Measurements from ENCODE around the gene ZPBP2.

Gene ZPBP2

GRCh38 chr17:39908789-39909352 lies 40.9 kb downstream of the ZPBP2 start:
- DNase-seq (ENCODE audit: low read depth in 2 of 2), result no peak

DNA sequence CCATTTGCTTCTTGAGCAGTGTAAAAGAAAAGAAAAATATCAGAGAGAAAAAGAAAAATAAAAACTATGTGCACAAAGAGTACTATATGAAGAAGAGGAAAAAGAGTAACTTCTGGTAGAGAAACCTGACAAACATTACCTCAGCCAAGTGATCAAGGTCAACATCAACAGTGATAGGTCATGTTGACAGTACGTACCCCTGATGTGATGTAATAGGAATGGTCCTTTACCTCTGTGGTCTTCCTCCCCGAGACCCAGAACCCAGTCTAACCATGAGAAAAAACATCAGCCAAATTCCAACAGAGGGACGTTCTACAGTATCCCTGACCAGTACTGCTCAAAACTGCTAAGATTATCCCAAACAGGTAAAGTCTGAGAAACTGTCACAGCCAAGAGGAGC lies 46.0 kb downstream of the ZPBP2 start:
- DNase-seq (ENCODE audit: low read depth in 2 of 2), result no peak

- no peak for DNase-seq (ENCODE audit: low read depth in 2 of 2)
Observed at GRCh38 chr17:39915559-39915958, 47.6 kb downstream of the ZPBP2 start.

- DNase-seq (ENCODE audit: low read depth in 2 of 2), result no peak
Observed at GRCh38 chr17:39916918-39917317, 48.9 kb downstream of the ZPBP2 start.

DNA sequence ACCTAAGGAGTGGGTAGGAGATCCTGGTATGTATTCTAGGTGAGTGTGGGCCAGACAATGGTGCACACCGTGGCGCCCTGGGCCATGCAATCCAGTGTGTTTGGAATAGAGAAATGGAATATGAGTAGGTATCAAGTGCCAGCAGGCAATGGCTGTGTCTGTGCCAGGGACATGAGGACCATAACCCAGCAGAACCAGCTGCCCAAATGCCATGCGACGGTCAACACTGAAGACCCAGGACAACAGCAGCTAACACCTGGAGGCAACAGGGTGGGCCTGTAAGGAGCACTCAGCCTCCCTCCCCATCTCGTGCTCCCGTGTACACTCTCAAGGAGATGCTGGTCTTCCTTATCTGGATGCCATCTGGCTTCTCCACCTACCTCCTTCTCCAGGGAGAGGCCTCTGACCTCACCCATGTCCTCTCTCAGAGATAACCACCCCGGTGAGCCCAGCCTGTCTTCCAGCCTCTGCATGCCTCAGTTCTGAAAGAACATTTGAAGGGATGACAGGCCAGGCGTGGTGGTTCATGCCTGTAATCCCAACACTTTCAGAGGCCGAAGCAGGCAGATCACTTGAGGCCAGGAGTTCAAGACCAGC lies 51.2 kb downstream of the ZPBP2 start:
- DNase-seq (ENCODE audit: low read depth in 2 of 2), result no peak

- no peak for DNase-seq (ENCODE audit: low read depth in 2 of 2)
Observed at GRCh38 chr17:39920218-39921210, 52.5 kb downstream of the ZPBP2 start.

GRCh38 chr17:39921323-39921722 lies 53.3 kb downstream of the ZPBP2 start:
- no peak for DNase-seq (ENCODE audit: low read depth in 2 of 2)

- DNase-seq (ENCODE audit: low read depth in 2 of 2), result no peak
Observed at GRCh38 chr17:39922006-39922405, 54.0 kb downstream of the ZPBP2 start.

GRCh38 chr17:39923230-39923629 lies 55.2 kb downstream of the ZPBP2 start:
- DNase-seq (ENCODE audit: low read depth in 2 of 2), result no peak

DNA sequence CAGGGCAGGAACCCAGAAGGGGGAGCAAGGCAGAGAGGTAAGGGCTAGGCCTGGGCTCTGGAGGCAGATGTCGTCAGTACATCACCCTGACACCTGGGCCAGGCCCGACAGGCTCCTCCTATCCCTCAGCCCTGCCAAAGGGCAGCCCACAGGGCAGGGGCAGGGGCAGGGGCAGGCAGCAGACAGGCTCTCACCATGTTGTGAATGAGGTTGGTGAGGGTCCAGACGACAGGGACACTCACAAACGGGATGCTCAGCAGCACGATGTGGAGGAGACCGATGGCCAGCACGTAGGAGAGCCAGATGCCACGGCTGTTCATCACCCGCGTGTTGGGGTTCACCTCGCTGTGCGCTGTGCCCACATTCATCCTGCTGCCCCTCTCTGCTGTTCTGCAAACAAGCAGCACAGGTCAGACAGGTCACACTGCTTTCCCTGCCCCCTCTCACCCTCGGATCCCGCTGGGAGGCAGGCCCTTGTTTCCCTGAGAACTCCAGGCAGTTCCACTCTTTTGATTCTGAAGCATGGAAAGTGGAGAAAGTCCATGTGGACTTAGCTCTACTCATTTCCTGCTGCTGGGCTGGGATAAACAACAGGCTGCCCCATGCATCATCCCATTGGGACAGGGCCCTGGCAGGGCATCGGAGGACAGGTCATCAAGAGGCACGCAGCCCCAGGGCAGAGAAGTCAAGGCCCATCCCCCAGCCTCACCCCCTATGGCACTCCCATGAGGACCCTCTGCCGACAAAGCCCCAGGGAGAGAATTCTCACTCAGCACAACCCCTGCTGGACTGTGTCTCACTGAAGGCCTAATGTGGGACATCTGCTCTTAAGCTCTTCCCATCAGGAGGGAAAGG lies 56.1 kb downstream of the ZPBP2 start:
- no peak for DNase-seq (ENCODE audit: low read depth in 2 of 2)

GRCh38 chr17:39924691-39925055 lies 56.7 kb downstream of the ZPBP2 start:
- no peak for DNase-seq (ENCODE audit: low read depth in 2 of 2)

DNA sequence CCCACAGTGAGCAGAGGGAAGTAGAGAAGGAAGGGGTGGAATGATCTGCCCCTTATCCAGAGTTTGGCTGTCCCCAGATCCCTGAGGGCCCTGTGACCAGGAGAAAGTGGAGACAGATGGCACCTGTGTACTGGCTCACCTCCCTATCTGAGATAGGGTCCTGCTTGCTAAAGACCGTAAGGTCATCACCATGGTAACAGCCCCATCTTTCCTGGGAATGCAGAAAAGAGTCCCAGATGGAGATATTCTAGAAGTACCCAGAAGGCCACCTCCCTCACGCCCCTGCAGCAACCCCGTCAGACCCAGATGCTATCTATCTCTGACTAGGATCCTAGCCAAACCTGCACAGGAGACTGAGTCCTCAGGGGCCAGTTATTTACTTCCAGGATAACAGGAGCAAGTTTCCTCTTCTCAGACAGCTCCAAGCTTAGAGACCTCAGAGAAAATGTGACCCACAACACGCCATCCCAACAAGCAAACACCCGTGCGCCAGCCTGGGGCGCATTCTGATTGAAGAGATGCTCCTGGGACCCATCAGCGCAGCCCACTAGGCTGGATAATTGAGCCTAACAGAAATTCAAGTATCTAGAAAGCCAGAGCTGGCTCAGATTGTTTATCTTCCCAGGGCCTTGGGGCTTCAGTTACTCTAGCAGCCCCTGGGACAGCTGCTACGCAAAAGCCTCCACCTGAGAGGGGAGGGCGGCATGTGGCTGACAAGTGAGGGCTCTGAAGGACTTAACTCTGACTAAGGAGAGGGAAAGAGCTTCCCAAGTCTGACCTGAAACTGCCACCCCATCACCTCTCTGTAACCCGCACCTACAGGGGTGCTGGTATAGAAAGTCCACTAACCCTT lies 57.5 kb downstream of the ZPBP2 start:
- no peak for DNase-seq (ENCODE audit: low read depth in 2 of 2)

GRCh38 chr17:39926135-39926587 lies 58.2 kb downstream of the ZPBP2 start:
- no peak for DNase-seq (ENCODE audit: low read depth in 2 of 2)

- no peak for DNase-seq (ENCODE audit: low read depth in 2 of 2)
Observed at GRCh38 chr17:39926588-39927100, 58.6 kb downstream of the ZPBP2 start.

Data from fibroblast of skin of left quadriceps (primary cell).